IPS-15b (cell line): Measurements from ENCODE around the gene FAM76B.

ENCODE experiments used
- H3K27me3 ChIP-seq: one replicate; pipeline ENCODE4 v1.6.1; 2013; ENCODE audit warnings: low read length; ENCODE audit not compliant: control insufficient read depth, insufficient read depth
- H3K36me3 ChIP-seq: one replicate; pipeline ENCODE4 v1.6.1; 2013; ENCODE audit warnings: low read length; ENCODE audit not compliant: control insufficient read depth, insufficient read depth
- H3K4me1 ChIP-seq: one replicate; pipeline ENCODE4 v1.6.1; 2013; ENCODE audit warnings: mild to moderate bottlenecking, low read length; ENCODE audit not compliant: control insufficient read depth, insufficient read depth
- H3K4me3 ChIP-seq: one replicate; pipeline ENCODE4 v1.5.1; 2013; ENCODE audit warnings: low read depth, low read length
- H3K9ac ChIP-seq: one replicate; pipeline ENCODE4 v1.6.1; 2013; ENCODE audit warnings: low read depth, mild to moderate bottlenecking, low read length
- H3K9me3 ChIP-seq: one replicate; pipeline ENCODE4 v1.6.1; 2013; ENCODE audit warnings: mild to moderate bottlenecking, low read length; ENCODE audit not compliant: control insufficient read depth, insufficient read depth

The FAM76B gene

GRCh38 chr11:95791709-95792033 is 2.1 kb upstream of the FAM76B start:
- Histone ChIP-seq H3K36me3 (no peaks in the 10 kb centered on the region), H3K9ac (peak overlapping the region; percentile 93), H3K4me3 (peak overlapping the region; percentile 98), H3K27me3 (no peaks in the 10 kb centered on the region), H3K9me3 (no peaks in the 10 kb centered on the region), H3K4me1 (peaks cover 12% of the 10 kb centered on the region)

GRCh38 chr11:95790933-95791708 is 1.5 kb upstream of the FAM76B start:
- Histone ChIP-seq H3K9ac (peak overlapping the region; percentile 93), H3K4me3 (peak overlapping the region; percentile 98), H3K36me3 (no peaks in the 10 kb centered on the region), H3K9me3 (no peaks in the 10 kb centered on the region), H3K4me1 (peaks cover 12% of the 10 kb centered on the region), H3K27me3 (no peaks in the 10 kb centered on the region)

- Histone ChIP-seq H3K36me3 (peaks cover 4% of the 10 kb centered on the region), H3K4me3 (peak within 1 kb of the TSS; percentile 98), H3K9ac (peak within 1 kb of the TSS; percentile 93), H3K9me3 (no peaks in the 10 kb centered on the region), H3K4me1 (peaks cover 12% of the 10 kb centered on the region), H3K27me3 (no peaks in the 10 kb centered on the region)
These were observed 746 bp upstream of the FAM76B start, which contains the start of gene CEP57 for GRCh38 chr11:95790123-95790932. Gene CEP57 (plus strand): TSS chr11:95790498. CDS start chr11:95790699, 201 bp downstream.

GRCh38 chr11:95788921-95789505 is 569 bp downstream of the FAM76B start:
- peaks cover 8% of the 10 kb centered on the region for H3K36me3 ChIP-seq
- no peaks in the 10 kb centered on the region for H3K9me3 ChIP-seq
- no peaks in the 10 kb centered on the region for H3K27me3 ChIP-seq
- peak overlapping the region; percentile 82 for H3K9ac ChIP-seq
- H3K4me1 ChIP-seq, result peaks cover 12% of the 10 kb centered on the region
- peak overlapping the region; percentile 98 for H3K4me3 ChIP-seq

- no peak overlapping the region for H3K4me3 ChIP-seq
These were observed 9.0 kb downstream of the FAM76B start for GRCh38 chr11:95780544-95780943.

GRCh38 chr11:95778699-95779098 is 10.9 kb downstream of the FAM76B start:
- H3K27me3 ChIP-seq, result no peaks in the 10 kb centered on the region
- peaks cover under 1% of the 10 kb centered on the region for H3K36me3 ChIP-seq
- H3K9me3 ChIP-seq, result no peaks in the 10 kb centered on the region
- H3K4me1 ChIP-seq, result no peaks in the 10 kb centered on the region
- no peak overlapping the region for H3K9ac ChIP-seq
- no peak overlapping the region for H3K4me3 ChIP-seq

More at GRCh38 chr11:95780544-95780943, 9.0 kb downstream of the FAM76B start:
- no peaks in the 10 kb centered on the region for H3K9me3 ChIP-seq
- H3K36me3 ChIP-seq, result peaks cover 9% of the 10 kb centered on the region
- no peaks in the 10 kb centered on the region for H3K4me1 ChIP-seq
- no peak overlapping the region for H3K9ac ChIP-seq
- H3K27me3 ChIP-seq, result no peaks in the 10 kb centered on the region

GRCh38 chr11:95776859-95777258 is 12.7 kb downstream of the FAM76B start:
- H3K4me3 ChIP-seq, result no peak overlapping the region
- no peaks in the 10 kb centered on the region for H3K4me1 ChIP-seq
- no peaks in the 10 kb centered on the region for H3K27me3 ChIP-seq
- no peaks in the 10 kb centered on the region for H3K9me3 ChIP-seq
- H3K9ac ChIP-seq, result no peak overlapping the region
- no peaks in the 10 kb centered on the region for H3K36me3 ChIP-seq

- Histone ChIP-seq H3K9me3 (no peaks in the 10 kb centered on the region), H3K27me3 (no peaks in the 10 kb centered on the region), H3K36me3 (no peaks in the 10 kb centered on the region), H3K4me3 (no peak overlapping the region), H3K9ac (no peak overlapping the region), H3K4me1 (no peaks in the 10 kb centered on the region)
These were observed 21.1 kb downstream of the FAM76B start for GRCh38 chr11:95768521-95768920.

GRCh38 chr11:95767498-95767897 is 22.1 kb downstream of the FAM76B start:
- no peaks in the 10 kb centered on the region for H3K27me3 ChIP-seq
- no peak overlapping the region for H3K4me3 ChIP-seq
- H3K4me1 ChIP-seq, result no peaks in the 10 kb centered on the region
- H3K36me3 ChIP-seq, result no peaks in the 10 kb centered on the region
- no peaks in the 10 kb centered on the region for H3K9me3 ChIP-seq
- no peak overlapping the region for H3K9ac ChIP-seq

GRCh38 chr11:95766701-95767100 is 22.9 kb downstream of the FAM76B start:
- no peak overlapping the region for H3K9ac ChIP-seq

GRCh38 chr11:95764267-95764898 is 25.2 kb downstream of the FAM76B start:
- H3K9ac ChIP-seq, result no peak overlapping the region
- H3K36me3 ChIP-seq, result no peaks in the 10 kb centered on the region
- no peak overlapping the region for H3K4me3 ChIP-seq
- no peaks in the 10 kb centered on the region for H3K27me3 ChIP-seq
- no peaks in the 10 kb centered on the region for H3K4me1 ChIP-seq
- H3K9me3 ChIP-seq, result no peaks in the 10 kb centered on the region

More at GRCh38 chr11:95766701-95767100, 22.9 kb downstream of the FAM76B start:
- no peaks in the 10 kb centered on the region for H3K36me3 ChIP-seq
- H3K9me3 ChIP-seq, result no peaks in the 10 kb centered on the region
- H3K4me3 ChIP-seq, result no peak overlapping the region
- no peaks in the 10 kb centered on the region for H3K27me3 ChIP-seq
- no peaks in the 10 kb centered on the region for H3K4me1 ChIP-seq
